T-cell (primary cell): ENCODE data around the gene PSMG2. TPM values are rescaled to one million over a fixed set of nuclear protein-coding genes. Genes with fewer than 3 reads are reported as not detected.
"Not testable (repeated sequence)": the region's sequence is repeated elsewhere in the genome, so short reads cannot be mapped to it uniquely, and the experiment has no call there.

ENCODE experiments used
- ATAC-seq, 4 experiments: fragments of 200-7000 bp in 3 of 4; fragments of 150-1000 bp in 1 of 4; cut with Tn5 transposase; replicated peaks in 1 of 4; 1 replicate in 3 of 4; 2 replicates in 1 of 4; pipeline ENCODE4 v1.10.0; 2021; ENCODE audit warnings: moderate library complexity in 3 of 4, mild to moderate bottlenecking in 2 of 4, moderate number of reproducible peaks in 1 of 4
- CTCF ChIA-PET, 2 donors: fragments of 300-600 bp; sonication (Branson Sonifier 250); formaldehyde crosslinking; loops; one replicate each; lab custom pipeline; 2022; ENCODE audit warnings: antibody characterized with exemption in 2 of 2; lab: Charles Lee
- POLR2A ChIA-PET, 2 donors: fragments of 300-600 bp; sonication (Branson Sonifier 250); formaldehyde crosslinking; loops; one replicate each; lab custom pipeline; 2022; ENCODE audit warnings: antibody characterized with exemption in 2 of 2; lab: Charles Lee
- DNase-seq, 35 experiments: peaks; one replicate each; pipeline versions ENCODE4 v3.0.0 to v3.0.0-alpha.2; 2013 to 2023
- H3K27ac ChIP-seq: one replicate; pipeline ENCODE4 v1.5.1; 2013; ENCODE audit warnings: low read length
- H3K27me3 ChIP-seq, 2 experiments: replicated peaks in 1 of 2; 1 replicate in 1 of 2; 2 replicates in 1 of 2; pipeline versions ENCODE4 v1.6.1 to v1.7.0; 2013; ENCODE audit warnings: low read length in 1 of 2, mixed read lengths in 1 of 2; ENCODE audit not compliant: control insufficient read depth in 2 of 2, insufficient read depth in 2 of 2; ENCODE audit errors: extremely low read depth in 1 of 2
- H3K36me3 ChIP-seq, 2 donors: 1 replicate in 1 of 2; 2 replicates in 1 of 2; pipeline versions ENCODE4 v1.6.1 to v1.7.0; 2013; ENCODE audit warnings: low read length in 1 of 2; ENCODE audit not compliant: control insufficient read depth in 2 of 2, insufficient read depth in 1 of 2; ENCODE audit errors: extremely low read depth in 1 of 2
- H3K4me1 ChIP-seq, 2 experiments: 1 replicate in 1 of 2; 2 replicates in 1 of 2; pipeline versions ENCODE4 v1.6.1 to v1.7.0; 2013; ENCODE audit warnings: low read length in 2 of 2, mixed read lengths in 1 of 2; ENCODE audit not compliant: insufficient read depth in 2 of 2, control insufficient read depth in 1 of 2; ENCODE audit errors: extremely low read depth in 1 of 2
- H3K4me3 ChIP-seq, 2 donors: 1 replicate in 1 of 2; 2 replicates in 1 of 2; pipeline versions ENCODE4 v1.5.1 to v1.7.0; 2013; ENCODE audit warnings: mild to moderate bottlenecking in 2 of 2, low read length in 1 of 2, moderate library complexity in 1 of 2; ENCODE audit not compliant: control insufficient read depth in 1 of 2; ENCODE audit errors: extremely low read depth in 1 of 2
- H3K9me3 ChIP-seq: 2 replicates; pipeline ENCODE4 v1.7.0; 2013
- H3K27ac Mint-ChIP-seq, 2 donors: one replicate each; pipeline ENCODE4 v1.8.0; 2020 to 2021; ENCODE audit warnings: mild to moderate bottlenecking in 2 of 2, mixed read lengths in 2 of 2
- H3K27me3 Mint-ChIP-seq, 2 donors: one replicate each; pipeline ENCODE4 v1.8.0; 2021 to 2022; ENCODE audit warnings: mixed read lengths in 2 of 2
- H3K36me3 Mint-ChIP-seq: one replicate; pipeline ENCODE4 v1.8.0; 2021; ENCODE audit warnings: mixed read lengths
- H3K4me1 Mint-ChIP-seq, 3 donors: one replicate each; pipeline ENCODE4 v1.8.0; 2020 to 2022; ENCODE audit warnings: mixed read lengths in 3 of 3, mild to moderate bottlenecking in 1 of 3
- H3K4me3 Mint-ChIP-seq, 3 donors: one replicate each; pipeline ENCODE4 v1.8.0; 2020 to 2022; ENCODE audit warnings: mild to moderate bottlenecking in 3 of 3, mixed read lengths in 3 of 3, moderate library complexity in 3 of 3
- H3K9me3 Mint-ChIP-seq, 3 donors: one replicate each; pipeline ENCODE4 v1.8.0; 2020 to 2022; ENCODE audit warnings: mixed read lengths in 3 of 3
- WGBS: methylation state at CpG from one replicate; pipeline ENCODE4 v1.1.5; 2013; ENCODE audit warnings: missing lambda C conversion rate; ENCODE audit not compliant: insufficient coverage; 5-methylcytosine and 5-hydroxymethylcytosine counted together
- total RNA-seq, 35 experiments: library from RNA in 6 of 35; stranded (reverse) in 6 of 35; fragments of 120-200 nt in 1 of 35; gene quantifications; one replicate each; pipeline versions ENCODE4 v1.2.1 to v1.2.4 and lab custom pipeline; 2013 to 2026

PSMG2 gene
- total RNA-seq, 5 donors from 2014 or later (not counting 1 experiment from before 2014, with no cell fraction given) = 50.3 to 59.9 (median 56.1) TPM

- Mint-ChIP-seq H3K4me3 (no peak overlapping the region), H3K27ac (no peak overlapping the region), H3K4me1 (peaks cover 10 to 14% (median 13%) of the 10 kb centered on the region in 3 donors), H3K9me3 (no peaks in the 10 kb centered on the region), H3K36me3 (peaks cover 6% of the 10 kb centered on the region), H3K27me3 (no peaks in the 10 kb centered on the region)
- no peaks in the 10 kb centered on the region for H3K36me3 ChIP-seq
- no peak overlapping the region for H3K4me3 ChIP-seq
- ChIA-PET CTCF (no interaction called here), POLR2A (no interaction called here)
- ATAC-seq (no peak), DNase-seq (no peak)
- no peaks in the 10 kb centered on the region for H3K27me3 ChIP-seq
- peaks cover 6 to 11% of the 10 kb centered on the region in 2 experiments for H3K4me1 ChIP-seq
- no peak overlapping the region for H3K27ac ChIP-seq
- H3K9me3 ChIP-seq = no peaks in the 10 kb centered on the region
- WGBS = no CpG with 5 or more reads among the region's 6 CpGs
These were observed 51.7 kb downstream of the PSMG2 start for GRCh38 chr18:12754511-12754910.

GRCh38 chr18:12755606-12756005, 52.8 kb downstream of the PSMG2 start:
- not testable (repeated sequence) for ATAC-seq, H3K36me3 Mint-ChIP-seq, H3K27ac Mint-ChIP-seq

GRCh38 chr18:12756619-12757239, 53.9 kb downstream of the PSMG2 start:
- H3K36me3 ChIP-seq, H3K27ac ChIP-seq, DNase-seq, H3K27me3 Mint-ChIP-seq, H3K4me1 Mint-ChIP-seq, CTCF ChIA-PET, H3K4me3 Mint-ChIP-seq, ATAC-seq, H3K36me3 Mint-ChIP-seq, H3K9me3 Mint-ChIP-seq, POLR2A ChIA-PET, H3K27ac Mint-ChIP-seq, H3K4me1 ChIP-seq, H3K27me3 ChIP-seq, H3K9me3 ChIP-seq, H3K4me3 ChIP-seq: not testable (repeated sequence)
- 94% methylated on average over 11 of the region's 14 CpGs for WGBS

More at GRCh38 chr18:12755606-12756005, 52.8 kb downstream of the PSMG2 start:
- H3K4me1 Mint-ChIP-seq, CTCF ChIA-PET, H3K27ac ChIP-seq, H3K9me3 ChIP-seq, H3K4me3 ChIP-seq, DNase-seq, H3K4me1 ChIP-seq, H3K27me3 Mint-ChIP-seq, H3K27me3 ChIP-seq, POLR2A ChIA-PET, H3K9me3 Mint-ChIP-seq, H3K4me3 Mint-ChIP-seq, H3K36me3 ChIP-seq: not testable (repeated sequence)
- WGBS = no CpG with 5 or more reads among the region's 6 CpGs

- H3K27me3 ChIP-seq, H3K36me3 Mint-ChIP-seq, H3K4me1 ChIP-seq, POLR2A ChIA-PET, H3K9me3 ChIP-seq, H3K27ac Mint-ChIP-seq, DNase-seq, H3K9me3 Mint-ChIP-seq, H3K27ac ChIP-seq, H3K4me3 ChIP-seq, H3K4me3 Mint-ChIP-seq, H3K36me3 ChIP-seq, H3K27me3 Mint-ChIP-seq, H3K4me1 Mint-ChIP-seq, ATAC-seq, CTCF ChIA-PET: not testable (repeated sequence)
- WGBS = 40% methylated on average over 1 of the region's 3 CpGs
These were observed 55.7 kb downstream of the PSMG2 start for GRCh38 chr18:12758566-12758965.

GRCh38 chr18:12765126-12765525, 62.3 kb downstream of the PSMG2 start:
- no peaks in the 10 kb centered on the region for H3K9me3 Mint-ChIP-seq
- peaks cover 3% of the 10 kb centered on the region for H3K36me3 Mint-ChIP-seq
- Histone ChIP-seq H3K9me3 (no peaks in the 10 kb centered on the region), H3K4me3 (no peak overlapping the region), H3K27ac (no peak overlapping the region), H3K4me1 (peaks cover 0 to 2% of the 10 kb centered on the region in 2 experiments), H3K36me3 (no peaks in the 10 kb centered on the region), H3K27me3 (no peaks in the 10 kb centered on the region)
- H3K4me1 Mint-ChIP-seq = no peaks in the 10 kb centered on the region
- ATAC-seq = no peak
- 97% methylated on average over 6 of the region's 8 CpGs for WGBS
- DNase-seq = no peak
- no peak overlapping the region for H3K27ac Mint-ChIP-seq
- ChIA-PET CTCF (interaction anchor here in 1 of 2 donors (0.6 kb wide), 1 partner anchor 138 kb away, joined by 4 read pairs; no protein-coding TSS in a partner anchor), POLR2A (no interaction called here)
- no peak overlapping the region for H3K4me3 Mint-ChIP-seq
- no peaks in the 10 kb centered on the region for H3K27me3 Mint-ChIP-seq

- H3K4me1 ChIP-seq = peaks cover 0 to 3% of the 10 kb centered on the region in 2 experiments
- no peak for ATAC-seq
- ChIA-PET CTCF (no interaction called here), POLR2A (no interaction called here)
- Mint-ChIP-seq H3K36me3 (peaks cover 3% of the 10 kb centered on the region), H3K27me3 (no peaks in the 10 kb centered on the region), H3K4me3 (no peak overlapping the region), H3K4me1 (no peaks in the 10 kb centered on the region), H3K9me3 (no peaks in the 10 kb centered on the region), H3K27ac (no peak overlapping the region)
- no peaks in the 10 kb centered on the region for H3K36me3 ChIP-seq
- no peak for DNase-seq
- H3K27me3 ChIP-seq = no peaks in the 10 kb centered on the region
- H3K9me3 ChIP-seq = no peaks in the 10 kb centered on the region
- H3K4me3 ChIP-seq = no peak overlapping the region
- H3K27ac ChIP-seq = no peak overlapping the region
- 96% methylated on average over 5 of the region's 11 CpGs for WGBS
These were observed 62.7 kb downstream of the PSMG2 start for GRCh38 chr18:12765586-12765985.
